ENCODE results near the gene USP15. TPM values are rescaled to one million over a fixed set of nuclear protein-coding genes. Genes with fewer than 3 reads are reported as not detected.
"Not testable (repeated sequence)": the region's sequence is repeated elsewhere in the genome, so short reads cannot be mapped to it uniquely, and the experiment has no call there.

The USP15 gene
- total RNA-seq, 4 donors from 2014 or later: 71.1 to 335 (median 97.0) TPM

DNA sequence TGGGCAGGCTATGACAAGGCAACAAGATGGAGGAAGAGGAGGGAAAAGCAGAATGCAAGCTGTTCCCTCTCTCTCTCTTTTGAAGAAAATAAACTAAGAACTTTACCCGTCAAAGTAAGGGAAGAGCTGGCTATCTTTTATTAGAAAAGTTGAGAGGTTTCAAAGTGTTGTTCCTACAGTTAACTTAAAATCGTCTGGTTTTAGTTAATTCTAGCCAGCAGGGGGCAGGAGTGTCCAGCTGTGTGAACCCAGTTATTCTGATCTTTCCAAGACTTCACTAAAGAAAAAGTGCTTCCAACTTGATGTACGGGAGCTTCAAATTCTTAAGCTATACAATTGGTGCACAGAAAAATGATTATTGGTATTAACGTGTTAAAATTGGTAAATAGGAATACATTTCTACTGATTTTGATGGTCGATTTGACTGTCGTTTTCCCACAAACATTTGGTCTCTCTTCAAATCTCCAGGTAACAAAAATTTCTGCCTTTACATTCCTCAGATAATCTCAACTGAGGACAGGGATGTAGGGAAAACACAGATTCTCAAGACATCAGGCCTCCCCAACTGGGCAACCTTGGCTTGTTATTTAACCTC is 178.0 kb downstream of the USP15 start:
- peaks cover 0 to 12% (median 10%) of the 10 kb centered on the region in 4 donors for H3K4me1 ChIP-seq
- H3K36me3 ChIP-seq: no peaks in the 10 kb centered on the region
- intact Hi-C loops (cut with DNase I; ENCODE audit: low total_unique reads) (loop anchor here (5.0 kb wide), 1 partner anchor 359 kb away; no protein-coding TSS in a partner anchor), in situ Hi-C loops (cut with MboI; ENCODE audit: low pct_ligation_motif_present in 1 of 4, low pct_unique_long_range_greater_than_20kb in 1 of 4, low sequenced_read_pairs in 3 of 4) (loop anchor here in 1 of 4 donors (25.0 kb wide), 1 partner anchor 349 kb away; no protein-coding TSS in a partner anchor)
- H3K9me3 ChIP-seq: peaks cover 9 to 24% of the 10 kb centered on the region in 2 donors
- TF ChIP-seq POLR2A (IDR thresholded peaks at IDR 0.05) (no peak), EP300 (IDR thresholded peaks at IDR 0.05; ENCODE audit: low read depth) (no peak), POLR2AphosphoS5 (IDR thresholded peaks at IDR 0.05) (no peak)
- TF ChIP-seq, protein P1, sequence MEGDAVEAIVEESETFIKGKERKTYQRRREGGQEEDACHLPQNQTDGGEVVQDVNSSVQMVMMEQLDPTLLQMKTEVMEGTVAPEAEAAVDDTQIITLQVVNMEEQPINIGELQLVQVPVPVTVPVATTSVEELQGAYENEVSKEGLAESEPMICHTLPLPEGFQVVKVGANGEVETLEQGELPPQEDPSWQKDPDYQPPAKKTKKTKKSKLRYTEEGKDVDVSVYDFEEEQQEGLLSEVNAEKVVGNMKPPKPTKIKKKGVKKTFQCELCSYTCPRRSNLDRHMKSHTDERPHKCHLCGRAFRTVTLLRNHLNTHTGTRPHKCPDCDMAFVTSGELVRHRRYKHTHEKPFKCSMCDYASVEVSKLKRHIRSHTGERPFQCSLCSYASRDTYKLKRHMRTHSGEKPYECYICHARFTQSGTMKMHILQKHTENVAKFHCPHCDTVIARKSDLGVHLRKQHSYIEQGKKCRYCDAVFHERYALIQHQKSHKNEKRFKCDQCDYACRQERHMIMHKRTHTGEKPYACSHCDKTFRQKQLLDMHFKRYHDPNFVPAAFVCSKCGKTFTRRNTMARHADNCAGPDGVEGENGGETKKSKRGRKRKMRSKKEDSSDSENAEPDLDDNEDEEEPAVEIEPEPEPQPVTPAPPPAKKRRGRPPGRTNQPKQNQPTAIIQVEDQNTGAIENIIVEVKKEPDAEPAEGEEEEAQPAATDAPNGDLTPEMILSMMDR (IDR thresholded peaks at IDR 0.05): peak; percentile 61 to 76 (median 72)
- 12 to 22% methylated on average over 5 to 6 of the region's 6 CpGs for WGBS, 2 donors (ENCODE audit: low coverage in 1 of 2)
- no peak overlapping the region for H3K4me3 ChIP-seq
- no peak overlapping the region for H3K27ac ChIP-seq
- peaks cover 14% of the 10 kb centered on the region for H3K27me3 ChIP-seq
- DNase-seq: peak; percentile 60

DNA sequence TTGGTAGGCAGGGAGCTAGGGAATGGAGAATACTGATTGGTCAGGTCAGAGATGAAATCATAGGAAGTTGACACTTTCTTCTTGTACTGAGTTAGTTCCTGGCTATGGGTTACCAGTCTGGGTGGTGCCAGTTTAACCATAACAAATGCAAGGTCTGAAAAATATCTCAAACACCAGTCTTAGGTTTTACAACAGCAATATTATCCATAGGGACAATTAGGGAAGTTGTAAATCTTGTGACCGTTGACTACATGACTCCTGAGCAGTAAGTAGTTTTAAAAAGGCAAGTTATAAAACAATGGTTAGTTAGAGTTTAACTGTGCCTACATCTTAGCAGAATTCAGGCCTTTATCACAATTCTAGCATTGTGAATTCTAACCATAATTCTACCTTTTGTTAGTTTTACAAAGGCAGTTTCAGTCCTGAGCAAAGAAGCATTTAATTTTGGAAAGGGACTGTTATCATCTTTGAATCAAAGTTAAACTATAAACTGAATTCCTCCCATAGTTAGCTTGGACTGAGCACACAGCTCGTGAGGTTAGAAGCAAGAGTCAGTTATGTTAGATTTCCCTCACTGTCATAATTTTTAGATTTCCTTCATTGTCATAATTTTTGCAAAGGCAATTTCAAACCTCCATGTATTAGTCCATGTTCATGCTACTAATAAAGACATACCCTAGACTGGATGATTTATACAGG is 186.7 kb downstream of the USP15 start:
- Histone ChIP-seq H3K27ac (peak overlapping the region; percentile 18 to 56 (median 54)), H3K36me3 (no peaks in the 10 kb centered on the region), H3K4me1 (peaks cover 0 to 5% (median 4%) of the 10 kb centered on the region in 4 donors), H3K27me3 (no peaks in the 10 kb centered on the region), H3K9me3 (peaks cover 15 to 23% of the 10 kb centered on the region in 2 donors), H3K4me3 (no peak overlapping the region)
- TF ChIP-seq POLR2A (IDR thresholded peaks at IDR 0.05) (no peak), EP300 (IDR thresholded peaks at IDR 0.05; ENCODE audit: low read depth) (no peak), POLR2AphosphoS5 (IDR thresholded peaks at IDR 0.05) (no peak)
- TF ChIP-seq, protein P1 (IDR thresholded peaks at IDR 0.05): no peak
- in situ Hi-C loops (cut with MboI; ENCODE audit: low pct_ligation_motif_present in 1 of 4, low pct_unique_long_range_greater_than_20kb in 1 of 4, low sequenced_read_pairs in 3 of 4): loop anchor here in 3 of 4 donors (10.0 to 25.0 kb wide), 3 partner anchors 338 to 348 kb away; no protein-coding TSS in a partner anchor
- intact Hi-C loops (cut with DNase I; ENCODE audit: low total_unique reads): no loop called here
- DNase-seq: no peak
- WGBS, 2 donors (ENCODE audit: low coverage in 1 of 2): 20 to 22% methylated on average over 2 of the region's 2 CpGs

DNA sequence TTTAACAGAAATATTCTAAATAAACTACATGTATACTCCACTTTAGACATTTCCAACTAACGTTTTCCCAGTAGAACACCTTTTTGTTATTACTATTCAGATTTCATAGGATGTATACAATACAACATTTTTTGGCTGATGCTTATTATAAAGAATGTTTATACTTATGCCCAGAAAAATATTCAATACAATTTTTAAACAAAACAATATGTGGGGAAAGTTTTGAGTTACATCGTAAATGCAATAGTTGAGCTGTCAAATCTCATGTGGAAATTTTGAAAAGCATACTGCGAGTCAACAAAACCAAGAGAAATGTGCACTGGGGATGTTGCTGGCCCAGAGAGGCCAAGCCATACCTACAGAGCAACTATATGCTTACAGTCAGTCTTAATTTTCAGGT is 188.2 kb downstream of the USP15 start:
- TF ChIP-seq, protein P1 (IDR thresholded peaks at IDR 0.05): no peak
- TF ChIP-seq POLR2A (IDR thresholded peaks at IDR 0.05) (no peak), POLR2AphosphoS5 (IDR thresholded peaks at IDR 0.05) (no peak), EP300 (IDR thresholded peaks at IDR 0.05; ENCODE audit: low read depth) (no peak)
- H3K27ac ChIP-seq: no peak overlapping the region
- no peak overlapping the region for H3K4me3 ChIP-seq
- H3K9me3 ChIP-seq: peaks cover 10 to 14% of the 10 kb centered on the region in 2 donors
- DNase-seq: no peak
- no peaks in the 10 kb centered on the region for H3K36me3 ChIP-seq
- in situ Hi-C loops (cut with MboI; ENCODE audit: low pct_ligation_motif_present in 1 of 4, low pct_unique_long_range_greater_than_20kb in 1 of 4, low sequenced_read_pairs in 3 of 4): loop anchor here in 3 of 4 donors (10.0 to 25.0 kb wide), 3 partner anchors 336 to 346 kb away; no protein-coding TSS in a partner anchor
- H3K4me1 ChIP-seq: peaks cover 0 to 5% (median 4%) of the 10 kb centered on the region in 4 donors
- no peaks in the 10 kb centered on the region for H3K27me3 ChIP-seq
- WGBS, 2 donors (ENCODE audit: low coverage in 1 of 2): 82 to 87% methylated on average over 3 of the region's 3 CpGs
- intact Hi-C loops (cut with DNase I; ENCODE audit: low total_unique reads): no loop called here

DNA sequence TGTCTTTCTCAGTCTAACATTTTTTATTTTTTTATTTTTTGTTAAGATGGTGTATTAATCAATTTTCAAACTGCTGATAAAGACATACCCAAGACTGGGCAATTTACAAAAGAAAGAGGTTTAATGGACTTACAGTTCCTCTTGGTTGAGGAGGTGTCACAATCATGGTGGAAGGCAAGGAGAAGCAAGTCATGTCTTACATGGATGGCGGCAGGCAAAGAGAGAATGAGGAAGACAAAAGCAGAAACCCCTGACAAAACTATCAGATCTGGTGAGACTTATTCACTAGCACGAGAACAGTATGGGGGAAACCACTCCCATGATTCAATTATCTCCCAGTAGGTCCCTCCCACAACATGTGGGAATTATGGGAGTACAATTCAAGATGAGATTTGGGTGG is 195.2 kb downstream of the USP15 start:
- WGBS, 2 donors (ENCODE audit: low coverage in 1 of 2): 50 to 69% methylated on average over 1 to 2 of the region's 2 CpGs
- H3K36me3 ChIP-seq; H3K4me1 ChIP-seq; H3K4me3 ChIP-seq; H3K9me3 ChIP-seq; H3K27ac ChIP-seq; intact Hi-C loops (cut with DNase I; ENCODE audit: low total_unique reads); DNase-seq; H3K27me3 ChIP-seq: not testable (repeated sequence)
- in situ Hi-C loops (cut with MboI; ENCODE audit: low pct_ligation_motif_present in 1 of 4, low pct_unique_long_range_greater_than_20kb in 1 of 4, low sequenced_read_pairs in 3 of 4): loop anchor here in 1 of 4 donors (25.0 kb wide), 1 partner anchor 193 kb away; the partner anchor contains the start of gene USP15

All from transverse colon (tissue), 4 donors.